OCI-LY7 (cell line): ENCODE results near the gene TALDO1.

Experiments
- CTCF ChIP-seq: fragments of 200-600 bp; sonication (generic); conservative IDR thresholded peaks from 2 replicates; pipeline ENCODE4 v1.5.1; 2014; ENCODE audit warnings: mild to moderate bottlenecking, antibody characterized with exemption, low read length, moderate library complexity, mixed read lengths
- EZH2phosphoT487 ChIP-seq: fragments of 200-600 bp; sonication (generic); IDR thresholded peaks from 2 replicates; pipeline ENCODE4 v1.6.1; 2018; ENCODE audit warnings: low read depth, borderline replicate concordance, mild to moderate bottlenecking, mixed run types, antibody characterized with exemption, low read length, moderate library complexity, mixed read lengths

- TF ChIP-seq CTCF = no peak
- no peak for TF ChIP-seq EZH2phosphoT487
Observed at GRCh38 chr11:772429-773390, 25.4 kb downstream of the TALDO1 start.
